DND-41 (cell line): ENCODE data around the gene SLC25A10.

Experiments
- EZH2 ChIP-seq: IDR thresholded peaks from 3 replicates; pipeline ENCODE4 v1.6.1; 2012; ENCODE audit warnings: borderline replicate concordance, low read depth, mild to moderate bottlenecking, moderate library complexity, low read length, inconsistent platforms; ENCODE audit not compliant: severe bottlenecking
- TF ChIP-seq, protein P1 (sequence below): IDR thresholded peaks from 2 replicates; pipeline ENCODE4 v1.5.1; 2012; ENCODE audit warnings: borderline replicate concordance, low read length, moderate library complexity, mild to moderate bottlenecking; ENCODE audit not compliant: poor library complexity, severe bottlenecking; ENCODE audit errors: extremely low read depth

DNA sequence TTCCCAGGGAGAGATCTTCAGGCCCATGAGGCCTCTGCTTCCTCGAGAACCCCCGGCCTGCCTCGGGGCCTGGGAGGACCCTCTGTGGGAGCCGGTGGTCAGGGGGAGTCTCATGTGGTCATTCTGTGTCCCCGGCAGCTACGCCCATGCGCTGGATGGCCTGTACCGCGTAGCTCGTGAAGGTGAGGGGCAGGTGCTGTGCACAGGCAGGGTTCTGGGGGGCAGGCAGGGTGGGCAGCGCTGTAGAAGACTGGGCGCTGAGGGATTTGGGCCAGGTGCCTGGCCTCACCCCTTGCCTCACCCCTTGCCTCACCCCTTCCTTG is 4.6 kb downstream of the SLC25A10 start:
- TF ChIP-seq, protein P1, sequence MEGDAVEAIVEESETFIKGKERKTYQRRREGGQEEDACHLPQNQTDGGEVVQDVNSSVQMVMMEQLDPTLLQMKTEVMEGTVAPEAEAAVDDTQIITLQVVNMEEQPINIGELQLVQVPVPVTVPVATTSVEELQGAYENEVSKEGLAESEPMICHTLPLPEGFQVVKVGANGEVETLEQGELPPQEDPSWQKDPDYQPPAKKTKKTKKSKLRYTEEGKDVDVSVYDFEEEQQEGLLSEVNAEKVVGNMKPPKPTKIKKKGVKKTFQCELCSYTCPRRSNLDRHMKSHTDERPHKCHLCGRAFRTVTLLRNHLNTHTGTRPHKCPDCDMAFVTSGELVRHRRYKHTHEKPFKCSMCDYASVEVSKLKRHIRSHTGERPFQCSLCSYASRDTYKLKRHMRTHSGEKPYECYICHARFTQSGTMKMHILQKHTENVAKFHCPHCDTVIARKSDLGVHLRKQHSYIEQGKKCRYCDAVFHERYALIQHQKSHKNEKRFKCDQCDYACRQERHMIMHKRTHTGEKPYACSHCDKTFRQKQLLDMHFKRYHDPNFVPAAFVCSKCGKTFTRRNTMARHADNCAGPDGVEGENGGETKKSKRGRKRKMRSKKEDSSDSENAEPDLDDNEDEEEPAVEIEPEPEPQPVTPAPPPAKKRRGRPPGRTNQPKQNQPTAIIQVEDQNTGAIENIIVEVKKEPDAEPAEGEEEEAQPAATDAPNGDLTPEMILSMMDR: no peak
- no peak for TF ChIP-seq EZH2
